GM21526 (cell line): Measurements from ENCODE around the gene CBX7.

ENCODE experiments used
- ATAC-seq: cut with Tn5 transposase; IDR thresholded peaks from one replicate; pipeline ENCODE4 v1.9.1; 2021; ENCODE audit warnings: moderate library complexity; ENCODE audit not compliant: unreplicated experiment, low FRiP score

The CBX7 gene

DNA sequence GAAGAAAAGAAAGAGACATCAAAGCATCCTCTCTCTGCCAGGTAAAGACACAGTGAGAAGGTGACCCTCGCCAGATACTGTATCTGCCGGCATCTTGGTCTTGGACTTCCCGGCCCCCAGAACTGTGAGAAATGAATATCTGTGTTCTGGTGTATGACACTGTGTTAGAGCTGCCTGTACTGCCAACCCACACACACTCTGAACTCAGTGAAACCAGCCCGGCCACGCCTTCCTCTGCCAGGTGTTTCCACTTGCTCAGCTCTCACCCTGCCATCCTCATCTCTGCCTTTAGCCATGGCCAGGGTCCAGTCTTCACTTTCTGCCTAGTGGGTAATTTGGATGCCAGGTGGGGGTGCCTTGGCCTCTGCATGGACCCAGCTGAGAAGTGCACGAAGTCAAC lies 24.0 kb downstream of the CBX7 start:
- ATAC-seq, result no peak

DNA sequence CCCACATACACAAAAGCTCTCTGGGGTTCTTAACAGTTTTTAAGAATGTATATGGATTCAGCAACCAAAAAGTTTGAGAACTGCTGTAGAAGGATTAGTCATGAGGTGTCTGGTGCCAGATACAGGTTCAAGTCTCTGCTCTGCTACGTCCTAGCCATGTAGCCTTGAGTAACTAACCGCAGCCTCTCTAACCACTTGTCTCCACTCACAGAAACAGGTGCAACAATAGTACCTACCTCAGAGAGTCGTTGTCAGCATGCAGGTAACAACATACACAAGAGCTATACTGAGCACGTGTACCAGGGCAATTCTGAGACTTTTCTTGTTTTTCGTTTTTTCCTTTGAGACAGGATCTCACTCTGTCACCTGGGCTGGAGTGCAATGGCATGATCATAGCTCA lies 26.9 kb downstream of the CBX7 start:
- ATAC-seq, result no peak

DNA sequence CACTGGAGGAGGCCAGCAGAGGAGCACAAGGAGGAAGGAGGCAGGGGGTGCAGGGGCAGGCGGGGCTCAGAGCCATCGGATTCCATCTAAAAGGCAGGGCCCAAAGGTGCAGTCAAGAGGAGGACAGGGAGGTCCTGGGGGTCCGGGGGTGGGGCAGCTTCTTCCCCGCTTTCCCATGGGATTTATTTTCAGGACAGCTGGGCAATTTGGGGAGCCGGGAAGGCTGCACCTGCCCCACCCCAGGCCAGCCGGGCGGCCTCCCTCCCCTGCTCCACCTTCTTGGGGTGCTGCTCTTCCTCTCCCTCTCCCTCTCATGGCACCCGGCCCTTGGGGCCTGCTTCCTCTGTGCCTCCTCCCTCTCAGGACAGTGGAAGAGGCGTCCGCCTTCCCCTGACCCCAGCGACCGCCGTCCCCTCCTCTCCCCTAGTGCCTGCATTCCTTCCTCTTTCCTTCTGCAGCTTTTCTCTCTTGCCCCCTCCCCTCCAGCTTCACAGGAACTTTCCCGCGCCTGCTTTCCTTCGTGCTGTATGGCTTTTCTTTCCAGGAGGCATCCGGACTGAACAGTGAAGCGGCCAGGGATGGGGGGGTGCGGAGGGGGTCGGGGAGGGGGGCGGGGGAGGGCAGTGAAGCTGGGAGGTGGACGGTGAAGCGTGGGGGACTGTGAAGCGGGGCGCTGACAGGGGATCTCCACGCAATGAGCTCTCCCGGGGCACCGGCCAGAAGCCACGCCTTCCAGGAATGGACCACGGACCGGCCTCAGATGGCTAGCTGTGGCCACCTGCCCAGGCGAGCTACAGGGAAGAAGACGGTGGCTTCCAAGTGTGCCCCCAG lies 28.5 kb downstream of the CBX7 start:
- no peak for ATAC-seq

DNA sequence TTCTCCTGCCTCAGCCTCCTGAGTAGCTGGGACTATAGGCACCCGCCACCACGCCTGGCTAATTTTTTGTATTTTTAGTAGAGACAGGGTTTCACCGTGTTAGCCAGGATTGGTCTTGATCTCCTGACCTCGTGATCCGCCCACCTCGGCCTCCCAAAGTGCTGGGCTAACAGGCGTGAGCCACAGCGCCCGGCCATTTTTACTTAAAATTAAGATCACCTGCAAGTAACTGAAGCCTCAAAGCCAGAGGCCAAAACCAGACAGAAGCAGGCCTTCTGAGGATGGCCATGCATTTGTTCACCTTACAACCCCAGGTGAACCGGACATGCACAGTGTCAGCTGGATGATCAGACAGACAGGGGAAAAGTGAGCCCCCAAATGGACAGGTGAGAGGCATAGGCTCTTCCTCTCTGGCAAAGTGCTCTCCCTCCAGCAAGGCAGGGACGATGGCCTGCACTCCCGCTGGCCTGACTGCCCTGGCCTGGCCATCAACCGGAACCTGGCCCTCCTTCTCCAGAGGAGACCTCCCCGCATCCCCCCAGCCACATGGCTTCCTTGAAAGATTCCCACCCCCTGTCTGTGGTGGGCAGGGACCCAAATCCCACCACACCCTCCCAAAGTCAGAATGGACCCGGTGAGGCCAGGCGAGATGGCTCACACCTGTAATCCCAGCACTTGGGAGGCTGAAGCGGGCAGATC lies 29.6 kb downstream of the CBX7 start:
- ATAC-seq, result no peak

DNA sequence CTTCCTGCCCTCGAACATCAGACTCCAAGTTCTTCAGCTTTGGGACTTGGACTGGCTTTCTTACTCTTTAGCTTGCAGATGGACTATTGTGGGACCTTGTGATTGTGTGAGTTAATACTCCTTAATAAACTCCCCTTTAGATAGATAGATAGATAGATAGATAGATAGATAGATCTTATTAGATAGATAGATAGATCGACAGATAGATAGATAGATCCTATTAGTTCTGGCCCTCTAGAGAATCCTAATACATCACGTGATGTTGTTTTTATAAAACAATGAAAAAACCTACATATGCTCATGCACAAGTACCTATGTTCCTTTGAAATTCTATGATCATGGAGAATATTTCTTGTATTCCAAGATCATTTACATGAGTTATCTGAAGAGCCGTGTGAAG lies 31.5 kb downstream of the CBX7 start:
- ATAC-seq, result no peak

DNA sequence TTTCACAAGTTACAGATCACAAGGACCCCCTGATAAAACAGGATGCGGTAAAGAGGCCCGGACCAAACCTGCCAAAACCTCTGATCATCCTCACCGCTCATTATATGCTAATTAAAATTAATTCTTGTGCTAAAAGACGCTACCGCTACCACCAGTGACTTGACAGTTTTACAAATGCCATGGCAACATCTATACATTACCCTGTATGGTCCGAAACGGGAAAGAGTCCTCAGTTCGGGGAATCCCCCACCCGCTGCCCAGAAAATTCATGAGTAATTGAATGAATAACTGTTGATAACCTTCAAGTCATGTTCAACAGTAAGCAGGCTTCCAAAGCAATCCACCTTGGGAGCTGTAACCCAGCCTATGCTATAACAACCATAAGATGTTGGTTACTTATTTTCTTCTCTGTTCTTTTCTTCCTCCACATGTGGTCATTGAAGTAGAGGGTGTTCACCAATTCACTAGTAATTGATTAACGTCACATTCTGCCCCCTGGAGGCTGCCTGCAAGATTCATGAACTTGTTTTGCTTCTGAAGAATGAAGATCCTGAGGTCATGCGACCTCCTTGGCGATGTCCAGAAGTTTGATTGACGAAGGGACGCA lies 34.8 kb downstream of the CBX7 start:
- ATAC-seq, result no peak

DNA sequence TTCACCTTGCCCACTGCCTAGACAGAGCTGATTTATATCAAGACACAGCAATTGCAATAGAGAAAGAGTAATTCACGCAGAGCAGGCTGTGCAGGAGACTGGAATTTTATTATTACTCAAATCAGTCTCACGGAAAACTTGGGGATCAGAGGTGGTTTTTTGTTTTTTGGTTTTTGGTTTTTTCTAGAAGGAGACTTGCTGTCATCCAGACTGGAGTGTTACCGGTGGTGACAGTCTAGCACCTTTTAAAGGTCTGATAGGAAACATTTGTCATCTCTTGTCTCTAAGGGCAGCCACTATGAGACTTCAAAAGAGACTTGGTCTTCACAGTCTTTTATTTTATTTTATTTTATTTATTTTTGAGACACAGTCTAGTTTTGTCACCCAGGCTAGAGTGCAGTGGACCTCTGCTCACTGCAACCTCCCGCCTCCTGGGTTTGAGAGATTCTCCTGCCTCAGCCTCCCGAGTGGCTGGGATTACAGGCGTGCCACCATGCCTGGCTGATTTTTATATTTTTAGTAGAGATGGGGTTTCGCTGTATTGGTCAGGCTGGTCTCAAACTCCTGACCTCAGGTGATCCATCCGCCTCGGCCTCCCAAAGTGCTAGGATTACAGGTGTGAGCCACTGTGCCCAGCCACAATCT lies 36.4 kb downstream of the CBX7 start:
- no peak for ATAC-seq

DNA sequence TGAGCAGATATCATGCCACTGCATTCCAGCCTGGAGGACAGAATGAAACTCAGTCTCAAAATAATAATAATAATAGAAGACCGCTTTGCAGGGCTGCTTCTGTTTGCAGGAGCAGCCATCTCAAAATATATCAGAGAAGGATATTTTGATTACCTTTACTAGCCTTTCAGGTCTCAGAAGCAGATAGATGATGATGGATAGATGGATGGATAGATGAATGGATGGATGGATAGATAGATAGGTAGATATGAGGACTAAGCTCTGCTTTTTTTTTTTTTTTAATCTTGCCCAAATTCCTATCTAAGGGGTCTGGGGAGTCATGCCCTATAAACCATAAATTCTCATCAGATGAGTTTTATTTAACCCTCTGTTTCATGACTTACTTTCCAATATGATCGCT lies 36.9 kb downstream of the CBX7 start:
- no peak for ATAC-seq

DNA sequence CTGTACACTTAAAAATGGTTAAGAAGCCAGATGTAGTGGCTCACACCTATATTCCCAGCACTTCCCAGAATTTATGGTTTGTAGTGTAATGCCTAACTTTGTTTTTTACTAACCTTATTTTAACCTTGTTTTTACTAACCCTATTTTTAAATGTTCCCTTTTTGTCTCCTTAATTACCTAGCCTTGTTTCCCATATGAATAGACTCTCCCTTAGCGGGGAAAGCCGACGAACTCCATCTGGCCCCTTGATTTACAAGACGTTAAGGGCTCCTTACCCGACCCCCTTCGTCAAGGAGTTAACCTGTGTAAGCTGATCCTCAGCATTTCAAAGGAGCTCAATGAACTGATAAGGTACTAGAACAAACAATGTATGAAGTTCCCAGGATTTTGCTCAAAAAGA lies 38.4 kb downstream of the CBX7 start:
- no peak for ATAC-seq

DNA sequence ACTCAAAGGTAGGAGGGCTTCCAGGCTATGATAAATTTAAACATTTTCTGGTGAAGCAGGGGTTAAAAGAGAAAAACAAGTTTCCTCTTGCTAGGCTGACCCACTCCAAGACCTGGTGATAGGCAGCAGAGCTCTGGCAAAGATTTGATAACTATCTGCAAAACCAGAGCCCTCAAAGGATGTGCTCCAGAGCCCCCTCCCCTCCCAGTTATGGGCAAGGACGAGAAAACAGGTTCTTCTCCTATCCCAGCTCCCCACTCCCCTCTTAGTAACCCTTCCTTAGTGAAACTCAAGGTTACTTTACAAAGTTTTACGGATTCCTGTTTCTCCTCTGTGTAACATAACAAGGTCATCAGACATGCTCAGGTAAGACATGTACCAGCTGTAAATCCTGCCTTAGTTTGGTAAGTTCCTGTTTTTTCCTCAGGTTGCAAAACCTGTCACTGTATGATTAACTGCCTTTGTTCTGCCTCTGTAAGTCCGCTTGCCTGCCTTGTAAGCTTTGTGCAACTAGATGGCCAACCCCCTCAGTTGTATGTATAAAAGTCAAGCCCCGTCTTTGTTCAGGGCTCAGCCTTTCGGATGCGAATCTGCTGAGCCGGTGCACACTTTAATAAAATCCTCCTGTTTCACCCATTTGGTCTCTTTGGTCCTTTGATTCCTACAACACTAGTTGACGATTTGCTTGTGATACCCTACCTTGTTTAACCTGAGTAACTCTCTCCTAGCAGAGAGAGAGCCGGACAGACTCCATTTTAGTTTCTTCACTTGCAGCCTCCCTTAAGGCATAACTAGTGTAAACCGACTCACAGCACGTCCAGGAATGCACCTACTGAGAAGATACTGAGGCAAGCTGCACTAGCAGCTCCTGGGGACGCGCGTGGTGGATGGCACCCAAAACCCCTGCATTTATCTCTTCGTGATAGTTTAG lies 41.6 kb downstream of the CBX7 start:
- ATAC-seq, result no peak

DNA sequence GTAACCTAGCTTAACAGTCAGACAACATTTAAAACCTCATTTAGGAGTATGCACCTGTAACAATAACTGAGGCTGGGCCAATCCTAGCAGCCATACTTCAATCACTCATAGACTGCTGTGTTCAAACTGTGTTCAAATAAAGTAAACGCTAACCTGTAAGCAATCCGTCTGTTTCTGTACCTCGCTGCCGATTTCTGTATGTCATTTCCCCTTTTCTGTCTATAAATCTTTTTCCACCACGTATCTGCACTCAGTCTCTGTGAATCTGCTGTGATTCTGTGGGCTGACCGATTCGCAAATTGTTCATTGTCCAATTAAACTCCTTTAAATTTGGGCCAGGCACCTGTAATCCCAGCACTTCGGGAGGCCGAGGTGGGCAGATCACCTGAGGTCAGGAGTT lies 43.1 kb downstream of the CBX7 start:
- ATAC-seq, result no peak

DNA sequence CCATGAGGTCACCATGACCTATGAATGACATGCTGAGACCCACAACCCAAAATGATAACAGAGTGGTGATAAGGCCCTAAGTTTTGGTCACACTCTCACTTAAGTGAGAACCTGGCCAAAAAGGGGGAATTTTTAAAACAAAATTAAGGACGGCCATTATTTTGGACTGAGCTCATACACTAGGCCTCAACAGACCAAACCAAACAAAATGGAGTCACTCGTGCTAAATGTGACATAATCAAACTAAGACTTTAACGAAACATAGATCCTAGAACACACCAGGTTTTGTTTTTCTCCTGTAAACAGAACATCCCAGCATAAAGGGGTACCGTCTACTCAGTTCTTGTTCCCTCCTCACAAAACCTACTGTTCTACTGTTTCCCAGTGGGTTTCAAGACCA lies 44.0 kb downstream of the CBX7 start:
- no peak for ATAC-seq

DNA sequence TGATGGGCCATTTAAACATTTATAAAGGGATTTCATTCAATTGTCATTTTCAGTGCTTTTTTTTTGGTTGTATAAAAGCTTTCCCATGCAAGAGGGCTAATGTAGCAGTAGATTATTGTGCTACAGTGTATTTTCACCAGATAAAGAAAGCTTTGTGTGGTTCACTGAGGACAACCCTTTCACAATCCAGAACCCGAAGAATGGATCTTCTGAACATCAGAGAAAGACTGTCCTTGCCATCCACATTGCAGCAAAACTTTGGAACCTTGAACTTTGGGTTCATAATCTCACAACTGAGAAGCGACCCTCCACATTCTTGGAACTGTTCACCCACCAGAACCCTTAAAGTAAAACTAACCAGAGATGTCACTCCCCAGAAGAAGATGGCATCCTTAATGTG lies 46.2 kb downstream of the CBX7 start:
- no peak for ATAC-seq

DNA sequence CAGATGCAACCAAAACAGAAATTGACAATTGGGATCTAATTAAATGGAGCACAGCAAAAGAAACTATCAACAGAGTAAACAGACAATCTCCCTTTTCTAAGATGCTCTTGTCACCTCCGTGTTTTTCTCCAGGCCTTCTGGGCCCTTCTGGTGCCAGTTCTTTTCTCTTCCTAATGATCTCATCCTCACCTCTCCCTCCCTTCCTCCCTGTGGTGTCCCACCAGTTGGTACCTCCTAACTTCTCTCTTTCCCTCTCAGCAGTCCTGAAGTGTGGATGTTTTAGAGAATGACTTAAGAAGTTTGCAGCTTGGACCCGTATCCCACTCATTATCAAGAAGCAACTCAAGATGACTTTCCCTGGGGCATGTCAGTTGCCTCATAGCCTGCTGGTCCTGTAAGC lies 49.0 kb downstream of the CBX7 start:
- ATAC-seq, result no peak

DNA sequence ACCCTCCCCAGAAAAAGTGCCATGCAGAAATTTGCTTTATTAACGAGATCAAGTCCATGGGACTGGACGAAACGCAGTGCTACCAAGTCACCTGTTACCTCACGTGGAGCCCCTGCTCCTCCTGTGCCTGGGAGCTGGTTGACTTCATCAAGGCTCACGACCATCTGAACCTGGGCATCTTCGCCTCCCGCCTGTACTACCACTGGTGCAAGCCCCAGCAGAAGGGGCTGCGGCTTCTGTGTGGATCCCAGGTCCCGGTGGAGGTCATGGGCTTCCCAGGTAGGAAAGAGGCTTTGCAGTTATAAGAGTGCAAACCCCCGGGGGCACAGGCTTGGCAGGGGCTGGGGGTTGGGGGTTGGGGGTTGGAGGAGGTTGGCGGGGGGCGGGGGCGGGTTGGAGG lies 51.3 kb downstream of the CBX7 start:
- no peak for ATAC-seq

DNA sequence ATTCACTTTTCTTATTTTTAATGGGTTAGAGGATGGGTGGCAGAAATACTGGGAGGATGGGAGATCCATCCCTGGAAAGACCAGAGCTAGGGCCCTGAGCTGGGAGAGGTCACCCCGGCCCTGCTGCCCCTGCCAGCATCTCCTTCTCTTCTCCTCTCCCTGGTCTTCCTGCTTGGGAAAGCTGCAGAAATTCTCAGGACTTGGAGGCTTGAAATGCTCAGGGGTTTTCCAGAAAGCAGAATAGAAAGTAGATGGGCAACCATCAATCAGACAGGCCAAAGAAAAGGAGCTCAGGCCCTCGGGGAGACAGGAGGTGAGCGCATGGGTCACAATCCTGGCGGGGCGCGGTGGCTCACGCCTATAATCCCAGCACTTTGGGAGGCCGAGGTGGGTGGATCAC lies 53.9 kb downstream of the CBX7 start:
- ATAC-seq, result no peak

DNA sequence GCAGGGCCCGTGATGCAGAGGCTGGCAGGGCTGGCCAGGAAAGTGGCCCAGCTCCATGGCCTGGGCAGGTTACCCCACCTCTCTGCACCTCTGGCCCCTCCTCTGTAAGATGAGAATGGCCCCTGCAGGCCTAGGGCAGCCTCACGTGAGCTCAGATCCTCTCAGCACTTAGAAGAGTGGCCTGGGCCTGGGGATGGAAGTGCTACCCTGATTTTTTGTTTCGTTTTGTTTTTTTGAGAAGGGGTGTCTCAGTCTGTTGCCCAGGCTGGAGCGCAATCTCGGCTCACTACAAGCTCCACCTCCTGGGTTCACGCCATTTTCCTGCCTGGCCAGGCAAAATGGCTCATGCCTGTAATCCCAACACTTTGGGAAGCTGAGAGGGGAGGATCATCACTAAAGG lies 54.5 kb downstream of the CBX7 start:
- no peak for ATAC-seq

DNA sequence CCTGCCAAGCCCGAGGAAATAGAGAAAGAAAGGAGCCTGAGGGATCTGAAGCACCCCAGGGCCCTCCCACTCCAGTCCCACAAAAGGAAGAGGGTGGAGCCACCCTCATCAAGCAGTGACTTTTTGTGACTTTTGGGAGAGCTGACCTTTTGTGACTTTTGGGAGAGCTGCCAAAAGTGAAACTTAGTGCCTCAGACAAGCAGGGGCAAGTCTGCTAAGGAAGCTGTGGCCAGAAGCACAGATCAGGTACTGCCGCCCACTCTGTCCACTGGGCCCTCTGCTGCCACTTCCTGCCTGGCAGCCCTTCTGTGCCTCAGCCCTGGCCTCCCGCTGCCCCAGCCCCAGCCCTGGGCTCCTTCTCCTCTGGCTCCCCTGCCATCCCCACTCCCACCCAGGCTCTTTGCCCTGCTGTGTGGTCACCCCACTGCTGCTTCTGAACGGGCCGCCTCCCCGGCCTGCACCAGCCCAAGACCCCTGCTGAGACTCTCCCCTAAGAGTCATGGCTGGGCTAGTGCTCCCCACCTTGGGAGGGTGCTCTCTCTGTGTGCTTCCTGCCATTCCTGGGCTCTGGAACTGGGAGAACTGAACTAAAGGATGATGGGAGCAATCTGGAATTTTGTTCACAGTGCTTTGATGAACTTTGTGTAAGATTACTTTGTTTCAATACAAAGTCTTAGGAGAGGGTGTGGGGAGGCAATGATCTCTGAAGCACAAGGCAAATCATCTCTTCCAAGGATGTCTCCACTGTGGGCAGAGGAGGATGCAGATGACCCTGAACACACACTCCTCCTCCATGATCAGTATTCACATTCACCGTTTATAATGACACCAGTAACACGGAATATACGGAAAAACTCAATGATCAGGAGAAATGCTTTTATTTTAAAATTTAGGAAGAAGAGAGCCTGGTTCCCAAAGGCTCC lies 55.1 kb downstream of the CBX7 start, which contains the start of gene APOBEC3H:
TSS of gene APOBEC3H (plus strand) at position 147 of the 923 bp plus-strand sequence. CDS start 3,035 bp downstream, outside the sequence.
- ATAC-seq, result no peak

DNA sequence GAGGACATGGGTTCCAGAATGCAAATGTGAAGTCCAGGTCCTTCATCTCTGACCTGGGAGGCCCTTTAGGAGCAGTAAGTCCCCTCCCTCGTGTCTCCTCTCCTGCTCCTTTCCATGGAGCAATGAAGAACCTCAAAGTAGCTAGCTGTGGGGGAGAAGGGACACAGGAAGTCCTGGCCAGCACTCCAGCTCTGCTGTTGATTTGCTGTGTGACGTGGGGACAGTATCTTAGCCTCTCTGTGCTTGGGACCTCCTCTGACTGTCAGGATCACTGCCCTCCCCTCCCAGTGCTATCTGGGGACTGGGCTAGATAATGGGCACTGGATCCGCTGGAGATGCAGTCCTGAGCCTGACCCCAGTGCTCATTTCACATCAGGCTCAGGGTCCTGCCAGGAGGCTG lies 56.5 kb downstream of the CBX7 start:
- no peak for ATAC-seq
